Vagina (tissue), 2 donors: ENCODE measurements around the gene RAB17. TPM values are rescaled to one million over a fixed set of nuclear protein-coding genes. Genes with fewer than 3 reads are reported as not detected.

Experiments used
- DNase-seq, 2 donors: peaks; one replicate each; pipeline ENCODE4 v3.0.0-alpha.2; 2017; ENCODE audit errors: extremely low spot score in 2 of 2
- H3K27ac ChIP-seq: fragments of 200-600 bp; sonication (generic); one replicate; pipeline ENCODE4 v1.5.1; 2019
- H3K27me3 ChIP-seq: fragments of 200-600 bp; sonication (generic); one replicate; pipeline ENCODE4 v1.5.1; 2019
- H3K36me3 ChIP-seq, 2 donors: fragments of 200-600 bp; sonication (generic); one replicate each; pipeline ENCODE4 v1.5.1; 2017 to 2019
- H3K4me1 ChIP-seq: fragments of 200-600 bp; sonication (generic); one replicate; pipeline ENCODE4 v1.5.1; 2019
- H3K4me3 ChIP-seq, 2 donors: fragments of 200-600 bp; sonication (generic); 1 replicate in 1 of 2; 2 replicates in 1 of 2; pipeline ENCODE4 v1.5.1; 2016 to 2019
- H3K9me3 ChIP-seq: fragments of 200-600 bp; sonication (generic); one replicate; pipeline ENCODE4 v1.5.1; 2019
- POLR2A ChIP-seq, 2 donors: fragments of 450-650 bp; IDR thresholded peaks; one replicate each; pipeline ENCODE4 v1.6.1; 2017; ENCODE audit warnings: antibody characterized with exemption in 2 of 2, mild to moderate bottlenecking in 2 of 2, moderate library complexity in 2 of 2
- POLR2AphosphoS5 ChIP-seq, 2 donors: sonication (generic); formaldehyde crosslinking; IDR thresholded peaks; one replicate each; pipeline ENCODE4 v1.9.0; 2017; ENCODE audit warnings: antibody characterized with exemption in 2 of 2, mild to moderate bottlenecking in 2 of 2, low read depth in 1 of 2; ENCODE audit not compliant: insufficient read depth in 1 of 2
- intact Hi-C: fragments of 100-400 bp; cut with DNase I; formaldehyde crosslinking; loops from one replicate; pipeline ENCODE4 v1.15.1; 2023
- total RNA-seq: library from RNA; depleted of rRNA; stranded (reverse); fragments of >200 nt; gene quantifications from one replicate; pipeline ENCODE4 v1.2.3, GENCODE V29; 2016
- TF ChIP-seq, protein P1 (sequence below), 3 experiments: fragments of 450-650 bp in 2 of 3; fragments of 200-600 bp in 1 of 3; sonication (generic) in 1 of 3; IDR thresholded peaks; one replicate each; pipeline ENCODE4 v1.5.1; 2017 to 2019; ENCODE audit warnings: antibody characterized with exemption in 3 of 3, mild to moderate bottlenecking in 2 of 3, moderate library complexity in 2 of 3

RAB17 gene
- total RNA-seq, 1 donor from 2014 or later = not detected

DNA sequence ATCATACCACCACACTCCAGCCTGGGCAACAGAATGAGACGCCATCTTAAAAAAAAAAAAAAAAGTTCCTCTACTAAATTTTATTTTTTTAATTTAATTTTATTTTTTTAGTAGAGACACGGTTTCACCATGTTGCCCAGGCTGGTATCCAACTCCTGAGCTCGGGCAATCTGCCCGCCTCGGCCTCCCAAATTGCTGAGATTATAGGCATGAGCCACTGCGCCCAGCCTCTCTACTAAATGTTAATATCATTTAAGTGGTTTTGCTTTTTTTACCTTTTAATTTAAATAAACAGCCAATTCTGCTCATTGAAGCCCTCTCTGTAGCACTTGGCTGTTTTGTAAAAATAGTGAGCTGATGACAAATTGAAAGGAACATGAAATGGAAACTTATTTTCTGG lies 9.2 kb downstream of the RAB17 start:
- TF ChIP-seq POLR2A (IDR thresholded peaks at IDR 0.05) (no peak), POLR2AphosphoS5 (IDR thresholded peaks at IDR 0.05; ENCODE audit: insufficient read depth in 1 of 2, low read depth in 1 of 2) (no peak)
- TF ChIP-seq, protein P1, sequence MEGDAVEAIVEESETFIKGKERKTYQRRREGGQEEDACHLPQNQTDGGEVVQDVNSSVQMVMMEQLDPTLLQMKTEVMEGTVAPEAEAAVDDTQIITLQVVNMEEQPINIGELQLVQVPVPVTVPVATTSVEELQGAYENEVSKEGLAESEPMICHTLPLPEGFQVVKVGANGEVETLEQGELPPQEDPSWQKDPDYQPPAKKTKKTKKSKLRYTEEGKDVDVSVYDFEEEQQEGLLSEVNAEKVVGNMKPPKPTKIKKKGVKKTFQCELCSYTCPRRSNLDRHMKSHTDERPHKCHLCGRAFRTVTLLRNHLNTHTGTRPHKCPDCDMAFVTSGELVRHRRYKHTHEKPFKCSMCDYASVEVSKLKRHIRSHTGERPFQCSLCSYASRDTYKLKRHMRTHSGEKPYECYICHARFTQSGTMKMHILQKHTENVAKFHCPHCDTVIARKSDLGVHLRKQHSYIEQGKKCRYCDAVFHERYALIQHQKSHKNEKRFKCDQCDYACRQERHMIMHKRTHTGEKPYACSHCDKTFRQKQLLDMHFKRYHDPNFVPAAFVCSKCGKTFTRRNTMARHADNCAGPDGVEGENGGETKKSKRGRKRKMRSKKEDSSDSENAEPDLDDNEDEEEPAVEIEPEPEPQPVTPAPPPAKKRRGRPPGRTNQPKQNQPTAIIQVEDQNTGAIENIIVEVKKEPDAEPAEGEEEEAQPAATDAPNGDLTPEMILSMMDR (IDR thresholded peaks at IDR 0.05) = no peak
- Histone ChIP-seq H3K36me3 (no peaks in the 10 kb centered on the region), H3K4me3 (no peak overlapping the region), H3K4me1 (peaks cover 12% of the 10 kb centered on the region), H3K9me3 (no peaks in the 10 kb centered on the region), H3K27me3 (no peaks in the 10 kb centered on the region), H3K27ac (no peak overlapping the region)
- DNase-seq = no peak
- intact Hi-C loops = loop anchor here (5.0 kb wide), 1 partner anchor 166 kb away; no protein-coding TSS in a partner anchor

DNA sequence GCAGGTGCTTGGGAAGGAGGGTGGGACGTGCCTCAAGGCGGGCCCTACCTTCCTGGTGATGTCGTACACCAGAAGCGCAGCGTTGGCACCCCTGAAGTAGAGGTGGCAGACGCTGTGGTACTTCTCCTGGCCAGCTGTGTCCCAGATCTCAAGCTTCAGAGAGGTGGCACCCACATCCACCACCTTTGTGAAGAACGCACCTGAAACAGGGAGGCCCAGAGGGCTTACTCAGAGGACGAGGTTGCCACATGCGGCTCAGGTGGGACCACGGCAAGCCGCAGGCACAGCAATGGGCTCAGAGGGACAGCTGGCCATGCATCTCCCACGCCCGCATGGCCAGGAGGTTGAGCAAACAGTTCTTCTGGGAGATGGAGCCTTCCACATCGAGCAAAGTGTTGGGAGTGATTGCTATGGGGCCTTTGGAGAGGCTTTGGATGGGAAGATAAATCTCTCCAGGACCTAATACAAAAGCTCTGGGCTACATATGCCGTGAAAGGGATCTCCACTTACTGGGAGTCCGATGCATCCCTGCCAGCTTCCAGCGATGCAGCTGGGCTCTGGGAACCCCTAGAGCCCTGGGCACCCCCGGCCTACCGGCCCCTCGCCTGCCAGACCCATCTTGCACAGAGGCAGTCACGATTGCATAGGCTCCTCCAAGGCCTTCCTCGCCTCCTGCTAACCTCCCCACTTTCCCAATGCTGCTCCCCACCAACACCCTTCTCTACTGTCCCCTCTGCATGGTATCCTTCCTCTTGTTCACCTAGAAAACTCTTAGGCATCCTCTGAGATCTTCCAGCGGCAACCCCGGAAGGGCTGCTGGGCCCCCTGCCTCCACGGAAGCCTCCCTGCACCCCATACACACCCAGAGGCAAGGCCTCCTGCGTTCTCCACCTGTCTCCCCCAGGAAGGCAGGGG lies 12.3 kb downstream of the RAB17 start:
- Histone ChIP-seq H3K36me3 (no peaks in the 10 kb centered on the region), H3K27ac (no peak overlapping the region)
- intact Hi-C loops = loop anchor here (10.0 kb wide), 1 partner anchor 453 kb away; no protein-coding TSS in a partner anchor

DNA sequence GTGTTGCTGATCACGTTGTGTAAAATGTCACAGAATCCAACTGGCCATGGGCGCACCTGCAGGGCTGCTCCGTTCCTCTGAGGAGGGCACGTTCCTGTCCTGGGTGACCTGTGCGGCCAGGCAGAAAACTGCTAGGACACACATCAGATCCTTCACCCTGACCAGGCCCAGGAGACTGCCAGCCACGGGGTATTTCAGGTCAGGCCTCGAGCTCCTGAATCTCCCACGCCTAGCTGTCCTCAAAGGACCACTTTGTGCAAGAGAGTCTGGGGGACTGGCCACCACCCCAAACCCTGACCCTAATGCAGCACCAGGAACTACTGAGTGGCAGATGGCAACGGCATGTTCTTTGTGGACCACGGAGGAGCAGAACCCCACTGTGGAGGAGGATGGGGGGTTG lies 13.1 kb downstream of the RAB17 start:
- Histone ChIP-seq H3K4me3 (no peak overlapping the region), H3K27ac (no peak overlapping the region), H3K9me3 (no peaks in the 10 kb centered on the region), H3K27me3 (no peaks in the 10 kb centered on the region), H3K4me1 (peaks cover 22% of the 10 kb centered on the region), H3K36me3 (no peaks in the 10 kb centered on the region)
- no peak for DNase-seq
- TF ChIP-seq, protein P1 (IDR thresholded peaks at IDR 0.05) = no peak
- no peak for TF ChIP-seq POLR2AphosphoS5 (IDR thresholded peaks at IDR 0.05; ENCODE audit: insufficient read depth in 1 of 2, low read depth in 1 of 2)
- no peak for TF ChIP-seq POLR2A (IDR thresholded peaks at IDR 0.05)
- intact Hi-C loops = loop anchor here (10.0 kb wide), 1 partner anchor 453 kb away; no protein-coding TSS in a partner anchor

More for the DNA sequence above, 12.3 kb downstream of the RAB17 start:
- no peak overlapping the region for H3K4me3 ChIP-seq
- no peak for TF ChIP-seq POLR2AphosphoS5 (IDR thresholded peaks at IDR 0.05; ENCODE audit: insufficient read depth in 1 of 2, low read depth in 1 of 2)
- peaks cover 20% of the 10 kb centered on the region for H3K4me1 ChIP-seq
- no peaks in the 10 kb centered on the region for H3K27me3 ChIP-seq
- DNase-seq = no peak
- H3K9me3 ChIP-seq = no peaks in the 10 kb centered on the region

DNA sequence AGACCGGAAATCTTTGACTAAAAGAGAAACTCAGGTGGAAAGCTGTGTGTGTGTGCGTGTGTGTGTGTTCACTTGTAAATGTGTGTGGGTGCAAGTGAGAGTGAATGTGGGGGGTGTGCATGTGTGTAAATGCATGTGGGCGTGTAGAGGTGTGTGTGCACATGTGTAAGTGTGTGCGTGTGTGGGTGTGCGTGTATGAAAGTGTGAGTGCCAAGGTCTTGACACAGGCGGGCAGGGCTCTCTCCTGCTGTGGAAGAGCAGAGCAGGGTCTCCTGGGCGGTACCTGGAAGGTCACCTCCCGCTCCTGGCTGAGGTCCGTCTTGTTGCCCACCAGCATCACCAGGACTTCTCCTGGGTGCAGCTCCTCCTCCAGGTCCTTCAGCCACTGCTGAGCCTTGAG lies 13.6 kb downstream of the RAB17 start:
- no peaks in the 10 kb centered on the region for H3K27me3 ChIP-seq
- peaks cover 22% of the 10 kb centered on the region for H3K4me1 ChIP-seq
- no peaks in the 10 kb centered on the region for H3K36me3 ChIP-seq
- DNase-seq = no peak
- intact Hi-C loops = loop anchor here (10.0 kb wide), 1 partner anchor 452 kb away; no protein-coding TSS in a partner anchor
- no peak overlapping the region for H3K27ac ChIP-seq
- TF ChIP-seq, protein P1 (IDR thresholded peaks at IDR 0.05) = no peak
- TF ChIP-seq POLR2A (IDR thresholded peaks at IDR 0.05) (no peak), POLR2AphosphoS5 (IDR thresholded peaks at IDR 0.05; ENCODE audit: insufficient read depth in 1 of 2, low read depth in 1 of 2) (no peak)
- H3K9me3 ChIP-seq = no peaks in the 10 kb centered on the region
- no peak overlapping the region for H3K4me3 ChIP-seq

GRCh38 chr2:237575869-237576862 lies 14.4 kb downstream of the RAB17 start:
- intact Hi-C loops = loop anchor here (10.0 kb wide), 1 partner anchor 451 kb away; no protein-coding TSS in a partner anchor
- peaks cover 22% of the 10 kb centered on the region for H3K4me1 ChIP-seq
- no peak overlapping the region for H3K27ac ChIP-seq
- H3K4me3 ChIP-seq = no peak overlapping the region
- H3K27me3 ChIP-seq = no peaks in the 10 kb centered on the region
- no peaks in the 10 kb centered on the region for H3K9me3 ChIP-seq
- no peak for TF ChIP-seq POLR2AphosphoS5 (IDR thresholded peaks at IDR 0.05; ENCODE audit: insufficient read depth in 1 of 2, low read depth in 1 of 2)
- TF ChIP-seq POLR2A (IDR thresholded peaks at IDR 0.05) = no peak
- TF ChIP-seq, protein P1 (IDR thresholded peaks at IDR 0.05) = no peak
- no peak for DNase-seq
- no peaks in the 10 kb centered on the region for H3K36me3 ChIP-seq
